Measurements from ENCODE around the gene HOOK2. TPM values are rescaled to one million over a fixed set of nuclear protein-coding genes. Genes with fewer than 3 reads are reported as not detected.

Gene HOOK2
- total RNA-seq, 1 donor from 2014 or later: 25.9 TPM

GRCh38 chr19:12802267-12803106, 27.1 kb upstream of the HOOK2 start:
- TF ChIP-seq EZH2 (IDR thresholded peaks at IDR 0.05; ENCODE audit: insufficient read depth, low read length): no peak
- TF ChIP-seq CTCF (IDR thresholded peaks at IDR 0.05; ENCODE audit: insufficient read depth, low read depth, low read length): no peak
- Histone ChIP-seq H3K27ac (ENCODE audit: low read depth, low read length) (no peak overlapping the region), H3K27me3 (ENCODE audit: insufficient read depth, low read length) (no peaks in the 10 kb centered on the region), H3K9ac (ENCODE audit: low read length) (peak overlapping the region; percentile 85), H2AFZ (ENCODE audit: low read depth, low read length) (peak overlapping the region; percentile 91), H3K9me3 (ENCODE audit: insufficient read depth, low read depth, low read length) (no peaks in the 10 kb centered on the region), H4K20me1 (ENCODE audit: insufficient read depth, low read length) (peaks cover 11% of the 10 kb centered on the region), H3K36me3 (ENCODE audit: insufficient read depth, low read length) (no peaks in the 10 kb centered on the region), H3K4me1 (ENCODE audit: insufficient read depth, low read length) (peaks cover 32% of the 10 kb centered on the region), H3K79me2 (ENCODE audit: insufficient read depth, low read length) (peaks cover 20% of the 10 kb centered on the region), H3K4me3 (ENCODE audit: insufficient read depth, low read depth, low read length) (peak overlapping the region; percentile 82), H3K4me2 (ENCODE audit: low read length) (peak overlapping the region; percentile 95)
- peaks cover 7% of the 10 kb centered on the region for H3K27me3 Mint-ChIP-seq (ENCODE audit: low read depth, unreplicated experiment)
- no peak for FAIRE-seq
- H3K27ac Mint-ChIP-seq (ENCODE audit: unreplicated experiment): no peak overlapping the region
- no peaks in the 10 kb centered on the region for H3K9me3 Mint-ChIP-seq (ENCODE audit: unreplicated experiment)
- H3K4me3 Mint-ChIP-seq (ENCODE audit: unreplicated experiment): peak overlapping the region; percentile 72
- peaks cover 2% of the 10 kb centered on the region for H3K36me3 Mint-ChIP-seq (ENCODE audit: low read depth, unreplicated experiment)
- H3K4me1 Mint-ChIP-seq (ENCODE audit: low read depth, unreplicated experiment): no peaks in the 10 kb centered on the region
- DNase-seq (ENCODE audit: low read depth): no peak

GRCh38 chr19:12801466-12802266, 26.3 kb upstream of the HOOK2 start, which contains the start of the genes PRDX2 and THSD8:
Gene PRDX2, minus strand, starts transcription at chr19:12801800. Its CDS starts 539 bp downstream, at chr19:12801261.
Gene THSD8, plus strand, starts transcription at chr19:12802069. Its CDS starts 3 bp downstream, at chr19:12802072.
- H3K4me1 Mint-ChIP-seq (ENCODE audit: low read depth, unreplicated experiment): no peaks in the 10 kb centered on the region
- peaks cover 14% of the 10 kb centered on the region for H3K79me2 ChIP-seq (ENCODE audit: insufficient read depth, low read length)
- peak within 1 kb of the TSS; percentile 85 for H3K9ac ChIP-seq (ENCODE audit: low read length)
- TF ChIP-seq CTCF (IDR thresholded peaks at IDR 0.05; ENCODE audit: insufficient read depth, low read depth, low read length): no peak
- peak; percentile 54 for TF ChIP-seq EZH2 (IDR thresholded peaks at IDR 0.05; ENCODE audit: insufficient read depth, low read length)
- H3K27ac ChIP-seq (ENCODE audit: low read depth, low read length): no peak within 1 kb of the TSS
- H3K4me2 ChIP-seq (ENCODE audit: low read length): peak within 1 kb of the TSS; percentile 95
- no peak for DNase-seq (ENCODE audit: low read depth)
- H3K36me3 ChIP-seq (ENCODE audit: insufficient read depth, low read length): no peaks in the 10 kb centered on the region
- H3K36me3 Mint-ChIP-seq (ENCODE audit: low read depth, unreplicated experiment): peaks cover 2% of the 10 kb centered on the region
- H3K4me3 ChIP-seq (ENCODE audit: insufficient read depth, low read depth, low read length): peak within 1 kb of the TSS; percentile 82
- H4K20me1 ChIP-seq (ENCODE audit: insufficient read depth, low read length): peaks cover 11% of the 10 kb centered on the region
- H3K9me3 Mint-ChIP-seq (ENCODE audit: unreplicated experiment): no peaks in the 10 kb centered on the region
- H3K27me3 Mint-ChIP-seq (ENCODE audit: low read depth, unreplicated experiment): peaks cover 7% of the 10 kb centered on the region
- peaks cover 25% of the 10 kb centered on the region for H3K4me1 ChIP-seq (ENCODE audit: insufficient read depth, low read length)
- H3K27ac Mint-ChIP-seq (ENCODE audit: unreplicated experiment): peak within 1 kb of the TSS; percentile 53
- no peaks in the 10 kb centered on the region for H3K27me3 ChIP-seq (ENCODE audit: insufficient read depth, low read length)
- H3K4me3 Mint-ChIP-seq (ENCODE audit: unreplicated experiment): peak within 1 kb of the TSS; percentile 88
- H3K9me3 ChIP-seq (ENCODE audit: insufficient read depth, low read depth, low read length): no peaks in the 10 kb centered on the region
- H2AFZ ChIP-seq (ENCODE audit: low read depth, low read length): peak within 1 kb of the TSS; percentile 91
- no peak for FAIRE-seq

Measured in astrocyte (in vitro differentiated cells and primary cell).